ENCODE data around the gene ANKZF1. TPM values are rescaled to one million over a fixed set of nuclear protein-coding genes. Genes with fewer than 3 reads are reported as not detected.
A peak's percentile ranks its signal among the peaks of the same experiment; 100 is the strongest.

Gene ANKZF1
- total and polyA plus RNA-seq, 2 experiments from 2014 or later = 37.5 to 41.6 TPM

GRCh38 chr2:219207134-219207883, 22.3 kb upstream of the ANKZF1 start:
- Histone ChIP-seq H2AFZ (peak overlapping the region; percentile 73), H3K9me2 (replicated peaks; ENCODE audit: insufficient read depth) (no peaks in the 10 kb centered on the region), H4K20me1 (ENCODE audit: insufficient read depth, poor library complexity, severe bottlenecking) (peaks cover 3% of the 10 kb centered on the region), H3K27me3 (no peaks in the 10 kb centered on the region), H3K79me2 (peaks cover 6% of the 10 kb centered on the region), H3K4me1 (ENCODE audit: insufficient read depth) (peaks cover 20% of the 10 kb centered on the region), H3K4me3 (peak overlapping the region; percentile 69), H3K36me3 (replicated peaks; ENCODE audit: insufficient read depth, low read depth) (no peaks in the 10 kb centered on the region), H3K9me3 (ENCODE audit: low read depth) (no peaks in the 10 kb centered on the region), H3K27ac (peak overlapping the region; percentile 98), H3K4me2 (peak overlapping the region; percentile 82)
- WGBS (ENCODE audit: low lambda C conversion rate, missing lambda C conversion rate) = 30% methylated on average over 17 of the region's 22 CpGs
- TF ChIP-seq EZH2phosphoT487 (IDR thresholded peaks at IDR 0.05; ENCODE audit: low read depth, severe bottlenecking, unreplicated experiment) = no peak
- no peak for TF ChIP-seq EZH2 (IDR thresholded peaks at IDR 0.05; ENCODE audit: borderline replicate concordance)
- no peak for TF ChIP-seq CTCF (IDR thresholded peaks at IDR 0.05; ENCODE audit: poor library complexity)
- no peak for DNase-seq (ENCODE audit: low spot score)

- peak overlapping the region; percentile 98 for H3K27ac ChIP-seq
- H4K20me1 ChIP-seq (ENCODE audit: insufficient read depth, poor library complexity, severe bottlenecking) = peaks cover 3% of the 10 kb centered on the region
- peaks cover 6% of the 10 kb centered on the region for H3K79me2 ChIP-seq
- H3K4me3 ChIP-seq = no peak overlapping the region
- H3K4me1 ChIP-seq (ENCODE audit: insufficient read depth) = peaks cover 20% of the 10 kb centered on the region
- WGBS (ENCODE audit: low lambda C conversion rate, missing lambda C conversion rate) = 88% methylated on average over 17 of the region's 17 CpGs
- no peak overlapping the region for H2AFZ ChIP-seq
- peak overlapping the region; percentile 82 for H3K4me2 ChIP-seq
- no peaks in the 10 kb centered on the region for H3K9me2 ChIP-seq (replicated peaks; ENCODE audit: insufficient read depth)
- H3K9me3 ChIP-seq (ENCODE audit: low read depth) = no peaks in the 10 kb centered on the region
- TF ChIP-seq EZH2 (IDR thresholded peaks at IDR 0.05; ENCODE audit: borderline replicate concordance) (no peak), CTCF (IDR thresholded peaks at IDR 0.05; ENCODE audit: poor library complexity) (no peak), EZH2phosphoT487 (IDR thresholded peaks at IDR 0.05; ENCODE audit: low read depth, severe bottlenecking, unreplicated experiment) (no peak)
- H3K36me3 ChIP-seq (replicated peaks; ENCODE audit: insufficient read depth, low read depth) = no peaks in the 10 kb centered on the region
- H3K27me3 ChIP-seq = no peaks in the 10 kb centered on the region
- peak; percentile 31 for DNase-seq (ENCODE audit: low spot score)
Observed at GRCh38 chr2:219207884-219208740, 21.5 kb upstream of the ANKZF1 start.

GRCh38 chr2:219209236-219210195, 20.1 kb upstream of the ANKZF1 start:
- Histone ChIP-seq H3K27ac (no peak overlapping the region), H3K4me2 (no peak overlapping the region)
- WGBS (ENCODE audit: low lambda C conversion rate, missing lambda C conversion rate) = 95% methylated on average over 18 of the region's 18 CpGs

More at GRCh38 chr2:219209236-219210195, 20.1 kb upstream of the ANKZF1 start:
- TF ChIP-seq EZH2 (IDR thresholded peaks at IDR 0.05; ENCODE audit: borderline replicate concordance) = no peak
- TF ChIP-seq EZH2phosphoT487 (IDR thresholded peaks at IDR 0.05; ENCODE audit: low read depth, severe bottlenecking, unreplicated experiment) = no peak
- TF ChIP-seq CTCF (IDR thresholded peaks at IDR 0.05; ENCODE audit: poor library complexity) = no peak
- Histone ChIP-seq H3K9me2 (replicated peaks; ENCODE audit: insufficient read depth) (no peaks in the 10 kb centered on the region), H3K27me3 (no peaks in the 10 kb centered on the region), H3K4me3 (no peak overlapping the region), H3K9me3 (ENCODE audit: low read depth) (no peaks in the 10 kb centered on the region), H3K36me3 (replicated peaks; ENCODE audit: insufficient read depth, low read depth) (no peaks in the 10 kb centered on the region), H4K20me1 (ENCODE audit: insufficient read depth, poor library complexity, severe bottlenecking) (peaks cover 3% of the 10 kb centered on the region), H3K4me1 (ENCODE audit: insufficient read depth) (peaks cover 20% of the 10 kb centered on the region), H3K79me2 (peaks cover 6% of the 10 kb centered on the region), H2AFZ (no peak overlapping the region)
- no peak for DNase-seq (ENCODE audit: low spot score)

Data from hepatocyte (in vitro differentiated cells).